Activated CD8-positive, alpha-beta memory T cell treated with anti-CD3 and anti-CD28 coated beads for 24 hours (primary cell): ENCODE results near the gene AUTS2.
"Not testable (repeated sequence)": the region's sequence is repeated elsewhere in the genome, so short reads cannot be mapped to it uniquely, and the experiment has no call there.

Source experiments
- DNase-seq: peaks from one replicate; pipeline ENCODE4 v3.0.0-alpha.2; 2020

Gene AUTS2

DNA sequence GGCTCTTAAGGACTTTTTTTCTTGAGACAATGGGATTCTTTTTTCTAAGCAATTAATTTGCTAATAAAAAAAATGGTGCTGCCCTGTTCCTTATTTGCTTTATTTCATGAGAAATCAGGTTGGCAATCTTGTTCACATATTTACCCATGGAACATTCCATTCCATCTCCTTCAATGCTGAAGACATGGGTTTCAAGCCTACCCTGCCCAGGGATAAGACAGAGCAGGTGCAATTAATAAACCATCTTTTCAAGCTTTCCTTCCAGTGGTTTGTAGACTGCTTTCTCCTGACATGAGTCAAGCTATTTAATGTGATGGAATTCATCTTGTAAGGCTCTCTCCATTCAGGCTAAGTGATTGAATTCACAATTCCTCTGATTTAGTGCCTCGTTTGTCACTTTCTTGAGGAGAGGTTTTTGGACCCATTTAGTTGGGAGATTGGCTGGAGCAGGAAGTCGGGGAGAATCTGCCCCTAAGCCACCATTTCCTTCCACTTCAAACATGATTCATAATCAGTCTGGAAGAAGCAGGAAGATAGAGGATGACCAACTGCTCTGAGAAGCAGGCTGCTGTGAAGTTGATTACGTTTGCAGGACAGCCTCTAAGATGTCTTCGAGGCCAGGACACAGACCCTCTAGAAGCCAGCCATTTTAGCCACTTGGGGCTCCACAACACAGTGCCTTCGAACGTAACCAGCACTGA is 981.3 kb downstream of the AUTS2 start:
- DNase-seq: no peak

DNA sequence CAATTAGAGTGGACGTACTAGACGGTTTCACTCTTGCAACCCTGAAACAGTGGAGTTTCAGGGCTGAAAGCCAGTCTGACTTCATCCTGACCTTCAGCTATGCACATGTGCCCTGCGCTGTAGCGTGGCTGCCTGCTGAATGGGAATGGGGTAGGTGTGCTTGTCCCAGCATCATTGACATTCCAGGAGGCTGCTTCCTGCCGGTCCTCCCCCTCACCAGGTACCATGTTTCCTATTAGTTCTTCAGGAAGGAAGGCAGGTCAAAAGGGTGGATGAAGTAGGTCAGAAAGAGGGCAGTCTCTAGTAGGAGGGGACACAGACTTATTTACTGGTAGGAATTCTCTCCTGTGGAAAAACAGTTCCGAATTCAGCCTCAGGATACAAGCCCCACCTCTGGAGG is 981.9 kb downstream of the AUTS2 start:
- no peak for DNase-seq

DNA sequence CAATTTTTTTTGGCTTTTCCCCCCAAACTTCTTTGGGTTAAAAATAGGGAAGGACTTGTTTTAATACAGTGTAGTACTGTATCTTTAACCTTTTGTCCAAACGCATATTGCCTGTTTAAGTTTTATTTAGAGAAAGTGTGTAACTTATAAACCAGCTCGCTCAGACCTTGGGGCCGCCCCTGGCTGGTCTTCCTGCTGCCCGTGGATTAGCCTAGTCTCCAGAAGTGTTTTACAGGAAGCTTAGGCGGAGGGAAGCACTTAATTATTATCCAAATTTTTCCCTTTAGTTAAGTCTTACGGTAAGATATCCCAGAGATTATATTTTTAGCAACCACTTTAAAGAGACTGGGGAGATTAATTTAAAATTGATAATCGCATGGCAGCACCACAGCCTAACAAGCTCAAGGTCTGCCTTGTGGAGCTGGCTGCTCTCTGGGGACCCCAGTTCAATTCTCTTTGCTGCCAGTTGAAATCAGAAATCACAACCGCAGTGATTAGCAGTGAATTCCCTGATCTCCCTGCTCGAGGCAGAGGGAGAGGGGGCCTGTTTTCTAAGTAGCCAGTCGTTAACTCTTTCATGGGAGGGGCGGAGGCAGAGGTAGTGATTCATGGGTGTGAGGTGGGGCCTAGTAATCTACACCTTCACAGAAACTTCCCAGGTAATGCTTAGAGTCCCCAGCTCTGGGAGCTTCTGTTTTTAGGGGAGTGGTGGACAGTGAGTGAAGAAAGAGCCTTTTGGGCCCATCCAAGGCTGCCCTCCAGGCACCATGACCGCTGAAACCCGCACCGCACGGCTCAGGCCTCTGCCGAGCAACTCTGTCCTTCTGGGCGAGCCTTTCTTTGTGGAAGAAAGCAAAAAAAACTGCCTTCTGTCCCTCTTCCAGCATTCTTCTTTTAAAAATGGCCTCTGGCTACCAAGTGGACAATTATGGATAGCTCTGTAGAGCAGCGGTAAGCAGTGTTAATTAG is 984.9 kb downstream of the AUTS2 start:
- no peak for DNase-seq

DNA sequence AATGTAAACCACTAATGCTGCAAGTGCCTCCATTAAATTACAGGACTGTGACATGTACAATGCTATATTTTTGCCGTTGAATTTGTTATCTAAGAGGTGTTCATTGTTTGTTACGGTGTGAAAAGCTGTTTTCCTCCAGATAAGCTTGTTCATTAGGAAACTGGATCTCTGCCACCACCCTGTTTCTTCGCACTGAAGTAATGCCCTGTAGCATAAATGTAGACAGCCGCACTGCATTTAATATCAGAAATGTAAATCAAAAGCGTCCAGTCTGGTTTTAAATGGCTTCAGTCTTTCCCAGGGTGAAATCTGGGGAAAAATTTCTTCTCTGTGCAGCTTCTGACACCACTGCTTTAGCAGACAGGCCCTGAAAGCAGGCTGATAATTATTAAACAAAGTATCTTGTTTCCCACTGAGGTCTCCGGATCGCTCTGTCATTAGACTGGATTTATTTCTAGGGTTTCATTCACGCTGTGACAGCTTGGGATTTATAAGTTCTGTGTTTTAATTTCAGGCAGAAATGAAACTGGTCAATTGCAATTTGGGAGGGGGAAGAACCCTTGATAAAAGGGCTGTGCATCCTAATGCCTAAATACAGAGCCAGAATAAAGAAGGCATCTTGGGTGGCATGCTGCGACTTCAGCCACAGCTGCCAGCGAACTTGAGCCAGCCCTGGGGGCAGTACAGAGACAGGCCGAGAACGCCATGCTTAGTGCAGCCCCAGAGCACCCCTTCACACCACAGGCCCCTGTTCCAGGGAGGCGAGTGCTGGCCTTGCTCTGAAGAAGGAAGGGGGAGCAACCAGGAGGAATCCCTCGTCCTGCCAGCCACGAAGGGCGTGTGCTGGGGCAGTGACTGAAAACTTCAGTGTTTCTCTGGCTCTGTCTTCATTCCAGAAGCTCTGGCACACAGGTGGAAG is 985.9 kb downstream of the AUTS2 start:
- DNase-seq: no peak

DNA sequence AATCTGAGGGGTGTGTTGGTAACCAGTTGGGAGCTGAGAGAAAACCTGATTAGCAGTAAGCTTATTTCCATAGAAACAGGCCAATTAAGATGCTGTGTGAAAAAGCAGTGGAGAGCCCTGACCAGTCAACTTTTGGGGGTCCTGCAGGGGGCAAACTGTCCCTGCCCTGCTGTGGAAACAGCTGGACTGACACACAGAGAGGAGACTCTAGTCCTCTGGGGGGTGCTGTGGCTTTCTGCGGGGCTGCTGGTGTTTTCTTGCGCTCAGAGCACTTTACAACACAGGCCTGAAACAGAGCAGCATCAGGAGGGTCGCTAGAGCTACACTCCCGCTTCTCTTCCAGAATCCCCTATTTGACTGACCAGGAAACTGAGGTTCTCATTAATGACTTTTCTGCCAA is 986.8 kb downstream of the AUTS2 start:
- DNase-seq: no peak

DNA sequence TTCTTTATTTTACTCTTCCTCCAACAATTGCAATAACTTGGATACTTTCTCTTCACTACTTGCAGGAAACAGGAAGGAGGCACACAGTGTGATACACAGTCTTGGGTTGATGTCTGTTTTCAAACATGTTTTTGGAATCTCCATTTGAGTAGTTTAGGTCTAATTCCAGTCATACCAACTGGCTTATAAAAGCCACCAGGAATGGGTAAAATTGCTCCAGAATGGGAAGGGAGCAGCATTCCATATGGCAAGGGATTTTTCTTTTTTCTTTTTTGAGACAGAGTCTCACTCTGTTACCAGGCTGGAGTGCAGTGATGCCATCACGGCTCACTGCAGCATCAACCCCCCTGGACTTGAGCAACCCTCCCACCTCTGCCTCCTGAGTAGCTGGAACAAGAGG is 988.5 kb downstream of the AUTS2 start:
- no peak for DNase-seq

DNA sequence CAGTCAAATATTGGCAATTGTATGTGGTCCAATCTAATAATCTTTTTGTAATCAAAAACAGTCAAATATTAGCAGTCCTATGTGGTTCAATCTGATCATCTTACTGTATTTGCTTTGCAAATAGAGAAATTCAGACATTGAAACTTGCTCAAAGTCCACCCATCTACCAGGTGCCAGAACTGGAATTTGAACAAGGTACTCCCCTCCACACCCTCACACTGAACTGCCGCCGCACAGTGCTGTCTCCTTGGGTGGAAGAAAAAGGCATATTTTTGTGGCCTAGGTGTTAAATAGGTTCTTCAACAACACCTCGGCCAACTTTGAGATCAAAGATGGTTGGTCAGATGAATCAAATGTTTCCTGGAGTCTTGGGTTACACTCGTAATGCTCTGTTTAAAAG is 989.5 kb downstream of the AUTS2 start:
- DNase-seq: no peak

DNA sequence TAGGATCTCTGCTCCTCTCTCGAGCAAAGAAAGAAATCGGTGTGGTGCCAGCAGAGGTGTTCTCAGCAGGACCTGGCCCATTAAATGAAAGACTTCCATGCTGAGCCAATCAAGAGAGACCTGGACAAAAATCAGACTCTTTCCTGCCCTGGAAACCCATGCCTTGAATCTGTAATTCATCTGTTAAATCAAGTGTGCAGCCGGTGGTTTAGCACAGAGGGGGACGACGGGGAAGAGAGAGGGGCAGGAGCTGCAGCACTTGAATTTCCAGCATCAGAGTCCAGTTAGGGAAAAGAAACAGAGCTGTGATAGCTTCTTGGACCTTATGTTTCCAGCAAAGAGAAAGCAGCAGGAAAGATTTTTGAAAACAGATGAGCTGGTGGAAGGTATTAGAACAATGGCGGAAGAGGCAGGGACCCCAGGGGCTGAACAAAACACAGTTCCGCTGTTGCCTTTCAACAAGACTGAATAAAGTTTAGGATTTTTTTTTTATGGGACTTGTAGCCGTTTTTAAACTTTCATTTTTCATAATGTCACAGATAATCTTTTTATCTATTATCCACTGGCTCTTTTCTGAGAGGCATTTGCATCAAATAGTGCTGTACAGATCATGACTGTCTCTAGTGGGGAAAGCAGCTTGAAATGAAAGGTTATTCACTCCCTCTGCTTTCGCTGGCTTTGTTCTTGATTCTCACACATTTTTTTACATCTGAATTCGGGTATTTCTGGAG is 990.1 kb downstream of the AUTS2 start:
- no peak for DNase-seq

DNA sequence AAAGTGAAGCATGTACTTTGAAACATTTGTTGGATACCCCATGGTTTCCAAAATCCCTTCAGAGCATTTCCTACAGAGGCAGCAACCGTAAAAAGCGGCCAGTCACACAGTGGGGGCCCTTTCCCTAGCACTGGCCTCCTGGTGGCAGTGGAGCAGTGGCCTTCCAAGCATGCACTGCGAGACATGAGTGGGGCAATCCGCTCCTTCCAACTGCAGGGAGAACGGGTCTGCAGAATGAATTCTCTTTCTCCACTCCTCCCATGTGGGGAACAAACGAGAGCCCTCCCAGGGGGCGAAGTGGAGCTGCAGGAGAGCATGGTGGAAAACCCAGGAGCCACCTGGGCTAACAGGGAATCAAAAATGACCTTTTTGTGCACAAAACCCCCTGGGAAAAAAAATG is 990.7 kb downstream of the AUTS2 start:
- DNase-seq: no peak

DNA sequence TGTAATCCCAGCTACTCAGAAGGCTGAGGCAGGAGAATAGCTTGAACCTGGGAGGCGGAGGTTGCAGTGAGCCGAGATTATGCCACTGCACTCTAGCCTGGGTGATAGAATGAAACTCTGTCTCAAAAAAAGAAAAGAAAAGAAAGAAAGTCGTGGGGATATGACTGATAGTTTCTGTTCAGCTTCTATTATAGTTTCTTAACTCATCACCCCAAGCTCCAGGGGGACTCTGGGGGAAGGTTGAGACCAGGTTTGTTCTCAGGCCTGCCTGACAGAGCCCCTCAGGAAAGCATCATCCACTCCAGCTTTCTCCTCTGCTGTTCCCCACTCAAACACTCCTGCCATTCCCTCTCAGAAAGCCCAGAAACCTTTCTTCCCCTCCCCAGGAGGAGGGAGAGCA is 991.3 kb downstream of the AUTS2 start:
- no peak for DNase-seq

DNA sequence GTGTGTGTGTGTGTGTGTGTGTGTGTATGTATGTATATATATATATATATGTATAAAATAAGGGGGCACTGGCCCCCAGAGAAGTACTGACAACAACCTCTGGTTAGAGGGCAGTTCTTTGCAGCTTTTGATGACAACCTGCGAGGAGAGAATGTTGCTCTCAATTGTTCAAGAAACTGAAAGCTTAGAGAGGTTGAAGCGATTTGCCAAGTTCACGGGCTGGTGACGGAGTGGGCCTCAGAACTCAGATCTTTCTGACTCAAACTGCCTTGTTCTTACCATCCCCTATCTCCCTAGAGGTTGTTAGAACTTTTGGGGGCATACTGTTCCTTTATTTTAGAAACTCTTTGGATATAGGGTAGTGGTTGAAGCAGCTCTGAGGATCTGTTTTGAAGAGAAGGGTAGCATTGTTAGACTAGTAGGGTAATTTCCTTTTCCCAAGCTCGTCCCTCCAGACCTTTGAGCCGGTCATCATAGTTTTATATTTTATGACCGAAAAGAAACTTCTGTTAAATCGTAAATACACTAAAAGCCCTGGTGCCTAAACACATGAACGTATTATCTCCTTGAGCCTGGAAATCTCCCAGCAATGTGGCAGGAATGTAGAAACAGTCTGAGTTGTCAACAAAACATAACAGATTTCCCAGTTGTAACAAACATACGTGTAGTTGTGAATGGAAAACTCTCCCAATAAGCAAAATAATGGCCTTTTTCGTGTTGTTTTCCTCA is 992.0 kb downstream of the AUTS2 start:
- DNase-seq: no peak

DNA sequence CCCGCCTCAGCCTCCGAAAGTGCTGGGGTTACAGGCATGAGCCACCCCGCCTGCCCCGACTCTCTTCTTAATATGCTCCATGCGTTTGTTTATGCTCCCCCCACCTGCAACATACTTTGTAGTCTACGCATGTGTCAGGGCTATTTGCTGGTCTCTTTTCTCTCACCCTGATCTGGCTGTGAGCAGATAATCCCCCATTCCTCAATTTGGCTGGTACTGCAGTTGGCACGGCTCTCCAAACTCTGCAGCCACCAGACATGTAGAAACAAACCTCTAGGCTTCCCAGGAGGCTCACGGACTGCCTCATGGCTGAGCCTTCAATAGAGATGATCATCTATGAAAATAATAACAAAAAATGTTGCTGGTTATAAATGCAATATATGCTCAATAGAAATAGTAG is 993.4 kb downstream of the AUTS2 start:
- no peak for DNase-seq

DNA sequence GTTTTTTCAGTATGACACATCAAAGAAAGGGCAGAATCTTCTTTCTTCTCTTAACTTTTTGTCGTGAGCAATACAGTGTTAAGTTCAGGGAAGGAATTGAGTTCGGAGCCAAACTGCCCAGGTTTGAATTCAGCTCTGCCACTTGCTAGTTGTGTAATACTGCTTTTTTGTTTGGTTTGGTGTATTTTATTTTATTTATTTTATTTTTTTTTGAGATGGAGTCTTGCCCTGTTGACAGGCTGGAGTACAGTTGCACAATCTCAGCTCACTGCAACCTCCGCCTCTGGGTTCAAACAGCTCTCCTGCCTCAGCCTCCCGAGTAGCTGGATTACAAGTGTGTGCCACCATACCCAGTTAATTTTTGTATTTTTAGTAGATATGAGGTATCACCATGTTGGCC is 993.9 kb downstream of the AUTS2 start:
- DNase-seq: no peak

DNA sequence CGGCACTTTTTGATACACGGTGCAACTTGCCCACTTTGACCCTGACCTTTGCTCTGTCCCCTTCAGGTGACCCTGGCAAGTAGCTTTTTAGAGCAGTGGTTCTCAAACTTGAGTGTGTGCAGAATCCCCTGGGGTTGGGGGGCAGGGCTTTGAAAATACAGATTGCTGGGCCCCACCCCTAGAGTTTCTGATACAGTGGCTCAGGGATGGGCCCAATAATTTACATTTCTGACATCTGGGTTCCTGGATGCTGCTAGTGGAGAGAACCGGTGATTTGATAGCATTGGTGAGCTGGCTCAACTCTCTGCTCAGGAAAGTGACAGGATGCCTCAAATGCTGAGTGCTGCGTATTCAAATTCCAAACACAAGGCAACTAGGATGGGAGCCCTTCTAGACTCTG is 995.9 kb downstream of the AUTS2 start:
- DNase-seq: no peak

DNA sequence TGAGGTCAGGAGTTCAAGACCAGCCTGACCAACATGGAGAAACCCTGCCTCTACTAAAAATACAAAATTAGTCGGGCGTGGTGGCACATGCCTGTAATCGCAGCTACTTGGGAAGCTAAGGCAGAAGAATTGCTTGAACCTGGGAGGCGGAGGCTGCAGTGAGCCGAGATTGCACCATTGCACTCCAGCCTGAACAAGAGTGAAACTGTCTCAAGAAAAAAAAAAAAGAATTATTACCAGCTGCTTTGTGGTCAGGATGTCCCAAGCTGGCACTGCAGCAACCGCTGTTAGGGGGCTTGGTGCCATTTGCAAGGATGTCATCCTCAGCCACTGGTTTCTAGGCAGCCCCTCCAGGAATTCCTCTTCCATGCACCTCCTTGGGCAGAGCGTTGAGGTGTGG is 996.6 kb downstream of the AUTS2 start:
- DNase-seq: not testable (repeated sequence)

DNA sequence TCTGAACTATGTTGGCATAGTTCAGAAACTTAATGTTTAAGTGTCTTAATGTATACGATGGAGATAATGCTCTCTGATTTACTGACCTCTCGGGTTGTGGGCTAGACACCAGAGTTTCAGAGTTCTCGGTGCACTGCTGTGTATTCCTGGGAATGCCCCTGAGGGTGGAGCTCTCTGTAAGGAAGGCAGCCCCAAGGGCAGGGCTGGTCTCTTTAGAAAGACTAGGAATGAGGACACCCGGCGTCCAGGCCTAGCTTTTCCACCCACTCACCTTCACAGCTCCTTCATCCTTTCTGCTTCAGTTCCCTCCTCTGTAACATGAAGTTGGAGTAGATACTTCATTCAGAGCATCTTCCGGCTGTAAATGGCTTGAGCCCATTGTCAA is 997.1 kb downstream of the AUTS2 start:
- DNase-seq: no peak

DNA sequence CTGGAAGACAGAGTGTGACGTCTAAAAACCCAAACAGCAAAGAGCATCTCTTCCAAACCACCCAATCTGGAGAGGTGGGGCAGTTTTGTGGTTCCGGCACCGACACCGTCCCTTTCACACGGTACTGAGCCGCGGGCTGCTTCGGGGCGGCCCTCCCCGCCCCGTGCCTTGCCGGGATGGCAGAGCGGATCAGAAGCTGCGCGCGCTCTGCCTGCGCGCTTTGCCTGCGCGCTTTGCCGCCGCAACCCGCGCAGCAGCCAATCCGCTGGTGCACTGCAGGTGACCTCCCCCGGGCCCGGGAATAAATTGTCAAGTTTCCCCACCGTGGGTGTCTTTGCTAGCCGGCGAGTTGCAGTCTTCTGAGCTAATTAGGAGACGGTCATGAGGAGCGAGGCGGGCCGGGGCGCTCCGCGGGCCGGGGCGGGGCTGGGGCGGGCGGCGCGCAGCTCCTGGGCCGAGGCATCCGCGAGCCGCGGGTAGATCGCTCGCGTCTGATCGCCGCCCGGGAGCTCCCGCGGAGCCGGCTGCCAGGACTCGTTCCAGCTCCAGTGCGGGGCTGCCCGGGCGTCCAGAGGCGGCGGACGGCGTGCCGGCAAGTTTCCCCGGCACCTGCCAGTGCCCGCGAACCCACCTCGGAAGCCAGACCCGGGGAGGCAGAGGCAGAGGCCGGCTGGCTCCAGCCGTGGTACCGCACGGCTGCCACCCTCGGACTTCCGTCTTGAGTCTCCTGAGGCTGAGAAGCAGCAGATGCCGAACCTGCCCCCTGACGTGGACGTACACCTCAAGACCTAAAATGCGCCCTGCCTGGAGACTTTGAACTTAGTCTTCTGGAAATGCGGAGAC is 997.7 kb downstream of the AUTS2 start:
- peak; percentile 62 for DNase-seq

DNA sequence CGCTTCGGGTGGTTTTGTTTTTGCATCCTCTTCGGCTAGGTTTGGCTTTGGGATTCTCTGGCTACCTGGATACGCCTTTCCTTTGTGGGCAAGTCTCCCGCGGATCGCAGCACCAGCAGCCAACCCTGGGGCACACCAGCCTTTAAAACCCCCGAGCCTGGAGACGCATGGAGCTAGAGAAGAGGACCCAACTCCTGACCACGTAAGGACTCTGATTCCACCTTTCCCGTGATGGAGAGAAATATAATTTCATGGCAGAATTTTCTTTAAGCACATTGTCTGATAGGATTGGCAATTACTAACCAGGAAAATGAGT is 998.3 kb downstream of the AUTS2 start:
- DNase-seq: no peak

DNA sequence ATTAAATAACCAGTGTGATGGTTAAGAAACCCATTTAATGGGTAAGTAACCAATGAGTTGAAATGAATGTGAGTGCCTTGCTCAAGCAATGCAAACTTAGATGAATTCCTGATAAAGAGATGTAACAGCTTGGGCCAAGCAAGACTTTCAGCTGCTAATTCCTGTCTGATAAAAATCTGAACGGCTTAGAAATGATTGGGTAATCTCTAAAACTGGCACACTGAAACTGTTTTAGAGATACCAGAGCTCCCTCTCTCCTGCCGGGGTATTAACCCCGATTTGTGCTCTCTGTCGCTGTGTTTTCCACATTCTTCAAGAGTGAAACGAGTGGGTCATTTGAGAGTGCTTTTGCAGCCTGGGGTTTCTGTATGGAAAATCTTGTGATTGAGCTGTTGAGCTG is 998.8 kb downstream of the AUTS2 start:
- no peak for DNase-seq

DNA sequence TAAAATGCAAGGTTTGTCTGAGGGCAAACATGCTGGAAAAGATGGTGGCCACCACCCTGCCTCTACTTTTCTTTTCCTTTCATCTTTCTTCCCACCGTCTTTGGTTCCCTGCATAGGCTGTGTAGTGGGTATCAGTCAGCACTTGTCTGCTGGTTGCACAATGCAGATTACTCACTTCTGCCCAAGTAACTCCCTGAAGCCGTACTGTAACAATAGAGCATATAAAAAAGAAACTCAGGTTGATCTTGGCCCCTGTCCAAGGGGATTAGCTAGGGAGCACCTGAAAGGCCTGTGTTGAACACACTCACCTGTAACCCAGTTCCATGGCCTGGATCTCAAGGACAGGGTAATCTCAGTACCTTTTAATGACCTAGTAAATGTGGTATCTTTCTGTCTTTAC is 1000.7 kb downstream of the AUTS2 start:
- DNase-seq: no peak
